Ovary (tissue), 9 donors: ENCODE measurements around the gene NEURL2. TPM values are rescaled to one million over a fixed set of nuclear protein-coding genes. Genes with fewer than 3 reads are reported as not detected.

Experiments
- DNase-seq, 5 donors: peaks; one replicate each; pipeline ENCODE4 v3.0.0-alpha.2; 2019 to 2020
- H3K27ac ChIP-seq, 2 donors: fragments of 200-600 bp; one replicate each; pipeline versions ENCODE4 v1.5.1 to v1.8.0; 2019 to 2022
- H3K27me3 ChIP-seq: fragments of 200-600 bp; one replicate; pipeline ENCODE4 v1.8.0; 2022
- H3K36me3 ChIP-seq: fragments of 200-600 bp; sonication (generic); one replicate; pipeline ENCODE4 v1.5.1; 2019
- H3K4me1 ChIP-seq: one replicate; pipeline ENCODE4 v1.8.1; 2013; ENCODE audit warnings: mild to moderate bottlenecking, moderate library complexity; ENCODE audit not compliant: insufficient read depth
- H3K4me3 ChIP-seq: fragments of 200-600 bp; sonication (generic); one replicate; pipeline ENCODE4 v1.5.1; 2017
- H3K9me3 ChIP-seq, 2 donors: fragments of 200-600 bp in 1 of 2; sonication (generic) in 1 of 2; one replicate each; pipeline versions ENCODE4 v1.5.1 to v1.8.1; 2013 to 2019; ENCODE audit warnings: mild to moderate bottlenecking in 1 of 2, moderate library complexity in 1 of 2
- CTCF ChIP-seq, 3 donors: fragments of 450-650 bp in 2 of 3; fragments of 200-600 bp in 1 of 3; IDR thresholded peaks; one replicate each; pipeline versions ENCODE4 v1.5.1 to v1.8.0; 2016 to 2022; ENCODE audit warnings: antibody characterized with exemption in 3 of 3, mild to moderate bottlenecking in 1 of 3
- EP300 ChIP-seq: sonication (generic); formaldehyde crosslinking; IDR thresholded peaks from one replicate; pipeline ENCODE4 v1.6.1; 2017; ENCODE audit warnings: antibody characterized with exemption
- POLR2A ChIP-seq: fragments of 450-650 bp; IDR thresholded peaks from one replicate; pipeline ENCODE4 v1.6.1; 2017; ENCODE audit warnings: antibody characterized with exemption, mild to moderate bottlenecking, moderate library complexity
- WGBS, 3 donors: extraction: QIAGEN DNeasy Blood & Tissue Kit in 1 of 3; methylation state at CpG; one replicate each; pipeline versions ENCODE4 v1.1.5 to v1.1.7; 2013 to 2017; 5-methylcytosine and 5-hydroxymethylcytosine counted together
- intact Hi-C, 4 donors: fragments of 100-400 bp; cut with DNase I; formaldehyde crosslinking; loops; one replicate each; pipeline versions ENCODE4 v1.11.0 to v1.15.1; 2022 to 2023
- polyA plus RNA-seq, 2 donors: library from polyadenylated mRNA; stranded (reverse); fragments of 200-250 nt in 1 of 2; fragments of 350-450 nt in 1 of 2; fragmentation: Illumina TruSeq in 1 of 2; extraction: RNeasy Lipid Tissue Mini Kit (QIAGEN cat#74804) in 1 of 2; gene quantifications; one replicate each; pipeline ENCODE4 v1.2.3, GENCODE V29; 2013 to 2014
- total RNA-seq, 7 donors: library from RNA; depleted of rRNA in 2 of 7; stranded (reverse); fragments of >200 nt in 2 of 7; fragmentation: NEBNext Ultra II Directional in 3 of 7; extraction: Animal tissue kit (Norgen Biotek cat#: 25700) in 3 of 7; gene quantifications; one replicate each; pipeline versions ENCODE4 v1.1.0 to v1.2.4, GENCODE V29; 2016 to 2023
- donor health status: DM: no; HTN: no; CAD: no; lungs with moderate emphysema.
- donor health status: DM: no; HTN: no; CAD: no.
- donor health status: Bipolar disorder and iron deficiency.
- donor health status: DM: yes; HTN: yes; CAD: no.
- donor health status: DM: no; HTN: no; CAD: no.
- donor health status: DM: yes; HTN: yes; CAD: no.

The NEURL2 gene
- total and polyA plus RNA-seq, 9 donors, result 1.5 to 28.7 (median 12.3) TPM

DNA sequence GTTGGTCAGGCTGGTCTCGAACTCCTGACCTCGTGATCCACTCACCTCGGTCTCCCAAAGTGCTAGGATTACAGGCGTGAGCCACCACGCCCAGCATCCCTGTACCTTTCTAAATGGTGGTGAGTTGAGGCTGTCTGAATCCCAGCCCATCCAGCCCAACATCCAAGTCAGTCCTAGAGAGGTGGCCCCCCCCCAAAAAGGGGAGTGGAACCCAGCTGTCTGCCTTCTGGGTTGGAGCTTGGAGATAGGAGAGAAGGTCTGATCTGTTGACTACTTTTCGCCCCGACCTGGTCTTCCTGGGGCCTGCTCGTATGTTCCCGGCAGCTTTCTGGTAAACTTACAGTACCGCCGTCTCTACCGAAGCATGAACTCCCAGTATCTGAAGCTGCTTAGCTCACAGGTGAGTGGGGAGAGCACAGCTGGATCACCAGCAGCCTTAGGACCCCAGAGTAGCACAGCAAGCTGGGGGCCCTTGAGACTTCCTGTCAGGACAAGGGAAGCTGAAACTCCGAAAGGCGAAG is 5.7 kb upstream of the NEURL2 start:
- Histone ChIP-seq H3K4me1 (peaks cover 5% of the 10 kb centered on the region), H3K27ac (no peak overlapping the region), H3K27me3 (no peaks in the 10 kb centered on the region), H3K4me3 (no peak overlapping the region), H3K36me3 (no peaks in the 10 kb centered on the region), H3K9me3 (no peaks in the 10 kb centered on the region)
- DNase-seq, result no peak
- 77 to 85% (median 81%) methylated on average over 14 of the region's 14 CpGs for WGBS, 3 donors
- intact Hi-C loops, result loop anchor here in 2 of 4 donors (5.0 to 10.0 kb wide), 2 partner anchors 46 to 68 kb away; no protein-coding TSS in a partner anchor
- TF ChIP-seq EP300 (no peak), CTCF (IDR thresholded peaks at IDR 0.05) (no peak), POLR2A (no peak)

GRCh38 chr20:45894797-45895196 is 3.8 kb upstream of the NEURL2 start:
- Histone ChIP-seq H3K27me3 (no peaks in the 10 kb centered on the region), H3K9me3 (no peaks in the 10 kb centered on the region), H3K4me3 (no peak overlapping the region), H3K4me1 (peaks cover 5% of the 10 kb centered on the region), H3K36me3 (no peaks in the 10 kb centered on the region), H3K27ac (no peak overlapping the region)
- DNase-seq, result no peak
- intact Hi-C loops, result loop anchor here (5.0 to 10.0 kb wide), 9 partner anchors 38 to 198 kb away; partner anchors contain the start of genes DNTTIP1 (in 1 of the 4), PCIF1 (in 1 of the 4), WFDC3 (in 1 of the 4) and ZNF335 (in 1 of the 4)
- TF ChIP-seq POLR2A, result no peak
- TF ChIP-seq EP300, result no peak
- TF ChIP-seq CTCF (IDR thresholded peaks at IDR 0.05), result no peak
- WGBS, 3 donors, result 72 to 82% (median 76%) methylated on average over 12 of the region's 12 CpGs

- no peak overlapping the region for H3K4me3 ChIP-seq
- TF ChIP-seq POLR2A, result no peak
- intact Hi-C loops, result loop anchor here (5.0 to 10.0 kb wide), 8 partner anchors 38 to 198 kb away; partner anchors contain the start of genes DNTTIP1 (in 1 of the 4), PCIF1 (in 1 of the 4), WFDC3 (in 1 of the 4) and ZNF335 (in 1 of the 4)
- 84 to 93% (median 87%) methylated on average over 4 of the region's 4 CpGs for WGBS, 3 donors
- H3K27me3 ChIP-seq, result no peaks in the 10 kb centered on the region
- no peak for DNase-seq
- no peak overlapping the region for H3K27ac ChIP-seq
- H3K4me1 ChIP-seq, result peaks cover 8% of the 10 kb centered on the region
- no peaks in the 10 kb centered on the region for H3K36me3 ChIP-seq
- no peaks in the 10 kb centered on the region for H3K9me3 ChIP-seq
Measured at GRCh38 chr20:45893831-45894230, 2.8 kb upstream of the NEURL2 start.

- H3K36me3 ChIP-seq, result no peaks in the 10 kb centered on the region
- H3K27ac ChIP-seq, result peak overlapping the region in 1 of 2 donors; percentile 97
- peaks cover 9% of the 10 kb centered on the region for H3K4me1 ChIP-seq
- no peak overlapping the region for H3K4me3 ChIP-seq
- peak in 1 of 5 donors; percentile 52 for DNase-seq
- WGBS, 3 donors, result 34 to 67% (median 52%) methylated on average over 4 of the region's 4 CpGs
- TF ChIP-seq CTCF (IDR thresholded peaks at IDR 0.05) (no peak), EP300 (no peak), POLR2A (no peak)
- intact Hi-C loops, result loop anchor here (5.0 to 10.0 kb wide), 8 partner anchors 39 to 199 kb away; partner anchors contain the start of genes DNTTIP1 (in 1 of the 4), PCIF1 (in 1 of the 4), WFDC3 (in 1 of the 4) and ZNF335 (in 1 of the 4)
- no peaks in the 10 kb centered on the region for H3K9me3 ChIP-seq
- no peaks in the 10 kb centered on the region for H3K27me3 ChIP-seq
Measured at GRCh38 chr20:45892828-45893500, 2.0 kb upstream of the NEURL2 start.
